ENCODE data around the gene PHLPP1.

GRCh38 chr18:62979900-62980299 is 264.6 kb downstream of the PHLPP1 start:
- TF ChIP-seq CTCF (IDR thresholded peaks at IDR 0.05) (no peak), ELK1 (IDR thresholded peaks at IDR 0.05; ENCODE audit: low read depth, low read length) (no peak), MAX (IDR thresholded peaks at IDR 0.05) (no peak), HMGXB4 (CRISPR knock-in tag; IDR thresholded peaks at IDR 0.05; ENCODE audit: borderline replicate concordance) (no peak), GATA3 (IDR thresholded peaks at IDR 0.05; ENCODE audit: borderline replicate concordance) (no peak), POLR2A (IDR thresholded peaks at IDR 0.05; ENCODE audit: low read length) (no peak), EHMT2 (IDR thresholded peaks at IDR 0.05; ENCODE audit: low read depth) (no peak)
